OCI-LY7 (cell line): ENCODE measurements around the gene PROB1. TPM values are rescaled to one million over a fixed set of nuclear protein-coding genes. Genes with fewer than 3 reads are reported as not detected.

Experiments used
- BruUV-seq: library from RNA; stranded (reverse); fragments of 400-500 nt; replicated peaks from 2 replicates; lab custom pipeline; 2021; lab: Mats Ljungman, UMichigan
- CTCF ChIA-PET: fragments of 300-600 bp; sonication (Branson Sonifier 250); formaldehyde crosslinking; loops from one replicate; lab custom pipeline; 2022; ENCODE audit warnings: antibody characterized with exemption; ENCODE audit not compliant: unreplicated experiment; lab: Charles Lee
- POLR2A ChIA-PET: fragments of 300-600 bp; sonication (Branson Sonifier 250); formaldehyde crosslinking; loops from one replicate; lab custom pipeline; 2022; ENCODE audit warnings: antibody characterized with exemption; lab: Charles Lee
- DNase-seq: peaks from one replicate; pipeline ENCODE4 v3.0.0-alpha.2; 2015; ENCODE audit warnings: low spot score
- H2AFZ ChIP-seq: fragments of 200-600 bp; sonication (generic), shearing (Covaris generic); 2 replicates; pipeline ENCODE4 v1.6.1; 2014; ENCODE audit warnings: mild to moderate bottlenecking, antibody characterized with exemption, low read length, moderate library complexity
- H3K27ac ChIP-seq: fragments of 200-600 bp; sonication (generic); 2 replicates; pipeline ENCODE4 v1.5.1; 2014; ENCODE audit warnings: mixed run types, low read depth, mild to moderate bottlenecking, moderate library complexity, low read length, inconsistent platforms; ENCODE audit not compliant: poor library complexity, severe bottlenecking
- H3K36me3 ChIP-seq: fragments of 200-600 bp; sonication (generic); 2 replicates; pipeline ENCODE4 v1.6.1; 2014; ENCODE audit warnings: mild to moderate bottlenecking, antibody characterized with exemption, low read length, moderate library complexity, mixed read lengths; ENCODE audit not compliant: insufficient read depth
- H3K4me1 ChIP-seq: fragments of 200-600 bp; sonication (generic); 2 replicates; pipeline ENCODE4 v1.5.1; 2014; ENCODE audit warnings: mild to moderate bottlenecking, low read length; ENCODE audit not compliant: insufficient read depth, poor library complexity, severe bottlenecking
- H3K4me2 ChIP-seq: fragments of 200-600 bp; sonication (generic); 2 replicates; pipeline ENCODE4 v1.6.1; 2014; ENCODE audit warnings: mild to moderate bottlenecking, low read length
- H3K4me3 ChIP-seq: fragments of 200-600 bp; sonication (generic); 2 replicates; pipeline ENCODE4 v1.5.1; 2014; ENCODE audit warnings: mild to moderate bottlenecking, low read depth, low read length; ENCODE audit not compliant: poor library complexity, severe bottlenecking
- H3K79me2 ChIP-seq: fragments of 200-600 bp; sonication (generic); 2 replicates; pipeline ENCODE4 v1.6.1; 2016; ENCODE audit warnings: low read depth, mild to moderate bottlenecking, low read length, moderate library complexity, mixed read lengths; ENCODE audit not compliant: insufficient read depth
- H3K9me2 ChIP-seq: fragments of 200-600 bp; sonication (generic); 2 replicates; pipeline ENCODE4 v1.6.1; 2016; ENCODE audit warnings: mild to moderate bottlenecking, low read length, mixed read lengths; ENCODE audit not compliant: insufficient read depth
- H3K9me3 ChIP-seq: fragments of 200-600 bp; sonication (generic); 2 replicates; pipeline ENCODE4 v1.6.1; 2014; ENCODE audit warnings: mild to moderate bottlenecking, mixed run types, low read length, mixed read lengths
- H4K20me1 ChIP-seq: fragments of 200-600 bp; sonication (generic); 2 replicates; pipeline ENCODE4 v1.6.1; 2014; ENCODE audit warnings: mild to moderate bottlenecking, antibody characterized with exemption, low read length, moderate library complexity, mixed read lengths; ENCODE audit not compliant: insufficient read depth
- CTCF ChIP-seq: fragments of 200-600 bp; sonication (generic); conservative IDR thresholded peaks from 2 replicates; pipeline ENCODE4 v1.5.1; 2014; ENCODE audit warnings: mild to moderate bottlenecking, antibody characterized with exemption, low read length, moderate library complexity, mixed read lengths
- EZH2phosphoT487 ChIP-seq: fragments of 200-600 bp; sonication (generic); IDR thresholded peaks from 2 replicates; pipeline ENCODE4 v1.6.1; 2018; ENCODE audit warnings: low read depth, borderline replicate concordance, mild to moderate bottlenecking, mixed run types, antibody characterized with exemption, low read length, moderate library complexity, mixed read lengths
- intact Hi-C: fragments of 100-400 bp; cut with micrococcal nuclease; formaldehyde crosslinking; loops from one replicate; pipeline ENCODE4 v1.10.0; 2022; ENCODE audit not compliant: unreplicated experiment
- total RNA-seq, 2 experiments: library from RNA; depleted of rRNA in 1 of 2; stranded (reverse); fragments of >200 nt in 1 of 2; shearing (Covaris generic) in 1 of 2; gene quantifications; 2 replicates each; pipeline ENCODE4 v1.2.3, GENCODE V29; 2014 to 2022

Gene PROB1
- total RNA-seq, 2 experiments from 2014 or later, result 4.6 to 5.9 TPM

DNA sequence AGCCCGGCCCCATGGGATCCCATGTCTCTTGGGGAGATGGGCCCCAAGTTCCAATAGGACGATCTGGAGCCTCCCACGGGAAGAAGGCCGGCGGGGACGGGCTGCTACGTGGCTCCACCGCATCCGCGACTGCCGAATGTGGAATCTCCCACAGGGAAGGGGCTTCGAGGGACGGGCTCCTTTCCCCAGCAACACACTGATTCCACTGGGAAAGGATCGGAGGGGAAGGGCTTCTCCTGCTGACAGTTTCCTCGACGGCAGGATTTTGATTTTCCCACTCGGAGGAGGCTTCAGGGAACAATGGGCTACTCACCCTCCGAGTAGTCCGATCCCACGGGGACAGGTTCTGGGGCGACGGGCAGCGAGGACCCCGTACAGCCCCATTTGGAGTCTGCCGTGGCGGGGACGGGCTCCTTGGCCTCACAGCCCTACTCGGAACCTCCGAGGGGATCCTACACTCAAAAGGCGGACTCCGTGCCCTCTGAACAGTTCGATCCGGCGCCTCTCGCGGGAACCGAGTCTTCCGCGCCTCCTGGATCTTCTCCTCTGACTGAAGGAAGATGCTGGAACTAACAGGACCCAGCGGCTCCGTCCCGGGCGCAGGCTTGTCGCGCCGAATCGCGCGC is 1.3 kb downstream of the PROB1 start:
- no TSS peak for BruUV-seq
- Histone ChIP-seq H3K4me3 (peak overlapping the region; percentile 79), H3K9me2 (no peaks in the 10 kb centered on the region), H3K9me3 (no peaks in the 10 kb centered on the region), H3K4me2 (peak overlapping the region; percentile 99), H3K4me1 (peaks cover 61% of the 10 kb centered on the region), H4K20me1 (no peaks in the 10 kb centered on the region), H3K36me3 (peaks cover 38% of the 10 kb centered on the region), H3K27ac (peak overlapping the region; percentile 90), H3K79me2 (peaks cover 39% of the 10 kb centered on the region), H2AFZ (peak overlapping the region; percentile 24; the same call in 1 of the 2 replicates)
- TF ChIP-seq EZH2phosphoT487, result no peak
- no peak for TF ChIP-seq CTCF
- intact Hi-C loops, result loop anchor here (5.0 kb wide), 2 partner anchors 116 to 816 kb away; partner anchors contain the start of gene HSPA9
- ChIA-PET POLR2A (interaction anchor here (0.6 to 1.5 kb wide), 3 partner anchors 10 to 687 kb away, joined by 3 read pairs; partner anchors contain the start of gene SPATA24), CTCF (no interaction called here)
- no peak for DNase-seq

DNA sequence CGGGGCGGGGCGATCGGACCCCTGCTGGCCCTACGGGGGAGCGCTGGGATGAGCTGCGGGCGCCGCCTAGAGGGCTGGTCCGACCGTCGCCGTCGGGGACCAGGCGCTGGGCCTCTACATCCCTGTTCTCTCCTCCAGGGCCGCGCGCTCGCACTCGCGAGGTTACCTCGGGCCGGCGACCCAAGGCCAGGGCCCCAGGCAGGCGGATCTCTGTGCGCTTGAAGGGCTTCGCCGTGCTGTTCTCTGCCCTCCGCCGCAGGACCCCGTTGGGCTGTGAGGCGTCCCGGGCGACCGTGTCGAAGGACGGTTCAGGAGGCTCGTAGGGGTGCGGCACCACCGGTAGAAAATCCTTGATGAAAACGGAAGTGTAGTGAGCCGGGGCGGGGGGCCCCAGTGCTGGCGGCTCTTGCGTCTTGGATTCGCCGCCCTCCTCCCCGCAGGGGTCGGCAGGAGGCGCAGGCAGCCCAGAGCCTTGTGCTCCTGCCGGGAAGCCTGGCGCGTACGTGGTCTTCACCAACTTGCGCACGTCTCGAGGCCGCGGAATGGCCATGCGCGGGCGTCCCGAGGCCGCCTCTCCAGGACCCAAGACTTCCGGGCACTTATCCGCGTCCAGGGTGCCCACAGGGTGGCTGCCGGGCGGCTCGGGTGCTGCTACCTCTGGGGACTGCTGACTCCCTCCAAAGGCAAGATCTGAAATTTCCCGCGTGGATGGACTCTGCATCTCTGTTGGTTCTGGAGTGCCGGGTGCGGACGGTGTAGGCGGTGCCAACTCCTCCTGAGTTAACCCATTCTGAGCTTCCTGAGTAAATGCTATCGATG is 2.0 kb downstream of the PROB1 start:
- Histone ChIP-seq H2AFZ (peak overlapping the region; percentile 24; the same call in 1 of the 2 replicates), H3K36me3 (peaks cover 44% of the 10 kb centered on the region), H3K4me2 (peak overlapping the region; percentile 99), H3K9me2 (no peaks in the 10 kb centered on the region), H3K27ac (peak overlapping the region; percentile 90), H3K4me3 (peak overlapping the region; percentile 79), H3K79me2 (peaks cover 46% of the 10 kb centered on the region), H4K20me1 (no peaks in the 10 kb centered on the region), H3K4me1 (peaks cover 62% of the 10 kb centered on the region), H3K9me3 (no peaks in the 10 kb centered on the region)
- POLR2A ChIA-PET, result interaction anchor here (0.6 to 1.5 kb wide), 3 partner anchors 11 to 687 kb away, joined by 3 read pairs; partner anchors contain the start of gene SPATA24
- DNase-seq, result peak; percentile 94
- peak; percentile 81 for TF ChIP-seq CTCF
- no peak for TF ChIP-seq EZH2phosphoT487
- CTCF ChIA-PET, result interaction anchor here (2.2 kb wide), 1 partner anchor 10 kb away, joined by 12 read pairs; the partner anchor contains the start of gene SPATA24
- BruUV-seq, result TSS peak; percentile 17
- intact Hi-C loops, result loop anchor here (1.0 to 5.0 kb wide), 6 partner anchors 10 to 816 kb away; partner anchors contain the start of genes HSPA9, PAIP2 and SLC23A1
